ENCODE measurements around the gene PIANP.

The PIANP gene

GRCh38 chr12:6701078-6701768 is 608 bp upstream of the PIANP start:
- DNase-seq = no peak

- peak; percentile 64 for DNase-seq
These were observed 498 bp downstream of the PIANP start for GRCh38 chr12:6699989-6700645.

GRCh38 chr12:6699259-6699988 is 1.2 kb downstream of the PIANP start:
- no peak for DNase-seq

GRCh38 chr12:6698352-6699046 is 2.1 kb downstream of the PIANP start:
- DNase-seq = no peak

- DNase-seq = no peak
These were observed 2.8 kb downstream of the PIANP start for GRCh38 chr12:6697584-6698351.

GRCh38 chr12:6696690-6697583 is 3.7 kb downstream of the PIANP start:
- DNase-seq = no peak

GRCh38 chr12:6695313-6696045 is 5.1 kb downstream of the PIANP start:
- DNase-seq = no peak

GRCh38 chr12:6694701-6695100 is 5.9 kb downstream of the PIANP start:
- DNase-seq = no peak

GRCh38 chr12:6693832-6694355 is 6.7 kb downstream of the PIANP start:
- no peak for DNase-seq

GRCh38 chr12:6692888-6693287 is 7.7 kb downstream of the PIANP start:
- DNase-seq = no peak

GRCh38 chr12:6691473-6691872 is 9.1 kb downstream of the PIANP start:
- DNase-seq = no peak

- DNase-seq = peak; percentile 92
These were observed 11.4 kb downstream of the PIANP start, which contains the start of gene ZNF384 for GRCh38 chr12:6688999-6689882. TSS of gene ZNF384 (minus strand) at chr12:6689375. CDS start at chr12:6679520, 9,855 bp downstream.

- no peak for DNase-seq
These were observed 12.0 kb downstream of the PIANP start for GRCh38 chr12:6688543-6688998.

GRCh38 chr12:6685814-6686213 is 14.8 kb downstream of the PIANP start:
- DNase-seq = no peak

GRCh38 chr12:6684609-6685008 is 16.0 kb downstream of the PIANP start:
- no peak for DNase-seq

- no peak for DNase-seq
These were observed 23.7 kb downstream of the PIANP start for GRCh38 chr12:6676962-6677361.

GRCh38 chr12:6672143-6672542 is 28.5 kb downstream of the PIANP start:
- DNase-seq = no peak

GRCh38 chr12:6667559-6668210 is 32.9 kb downstream of the PIANP start:
- DNase-seq = no peak

- no peak for DNase-seq
These were observed 34.4 kb downstream of the PIANP start for GRCh38 chr12:6666211-6666610.

Measured in activated CD8-positive, alpha-beta memory T cell treated with anti-CD3 and anti-CD28 coated beads, Interleukin-2, amount 50 U/mL, for 48 hours (primary cell).